Measurements from ENCODE around the gene UBTD2. TPM values are rescaled to one million over a fixed set of nuclear protein-coding genes. Genes with fewer than 3 reads are reported as not detected.

UBTD2 gene
- total and polyA plus RNA-seq, 10 of the 15 experiments (the other 5 are each of a cell fraction or from before 2014, with no cell fraction given) = 7.7 to 30.5 (median 19.4) TPM

DNA sequence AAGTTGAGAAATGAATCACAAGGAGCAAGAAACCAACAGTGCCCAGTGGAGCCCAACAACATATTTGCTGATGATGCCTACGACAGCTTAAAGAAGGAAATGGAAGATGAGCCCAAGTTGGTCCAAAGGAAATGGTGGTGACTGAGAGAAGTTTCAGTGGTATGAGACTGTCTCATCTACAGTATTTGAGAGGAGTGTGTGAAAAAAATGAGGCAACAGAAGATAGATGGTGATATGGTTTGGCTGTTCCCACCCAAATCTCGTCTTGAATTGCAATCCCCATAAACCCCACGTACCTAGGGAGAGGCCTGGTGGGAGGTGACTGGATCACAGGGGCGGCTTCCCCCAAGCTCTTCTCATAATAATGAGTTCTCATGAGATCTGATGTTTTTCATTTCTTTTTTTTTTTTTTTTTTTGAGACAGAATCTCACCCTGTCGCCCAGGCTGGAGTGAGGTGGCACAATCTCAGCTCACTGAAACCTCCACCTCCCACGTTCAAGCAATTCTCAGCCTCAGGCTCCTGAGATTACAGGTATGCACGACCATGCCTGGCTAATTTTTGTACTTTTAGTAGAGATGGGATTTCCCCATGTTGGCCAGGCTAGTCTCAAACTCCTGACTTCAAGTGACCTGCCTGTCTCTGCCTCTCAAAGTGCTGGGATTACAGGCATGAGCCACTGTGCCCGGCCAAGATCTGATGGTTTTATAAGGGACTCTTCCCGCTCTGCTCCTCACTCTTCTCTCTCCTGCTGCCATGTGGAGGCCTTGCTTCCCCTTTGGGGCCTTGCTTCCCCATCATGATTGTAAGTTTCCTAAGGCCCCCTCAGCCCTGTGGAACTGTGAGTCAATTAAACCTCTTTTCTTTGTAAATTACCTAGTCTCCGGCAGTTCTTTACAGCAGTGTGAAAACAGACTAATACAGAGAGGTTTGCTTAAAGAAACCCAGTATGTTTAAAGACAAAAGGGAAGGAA lies 59.4 kb downstream of the UBTD2 start (continued):
- TF ChIP-seq SPI1 (IDR thresholded peaks at IDR 0.05; ENCODE audit: borderline replicate concordance, insufficient read depth, low read depth, low read length) = peak; percentile 42; the same call in 1 of the 2 replicates
- TF ChIP-seq, protein P1, sequence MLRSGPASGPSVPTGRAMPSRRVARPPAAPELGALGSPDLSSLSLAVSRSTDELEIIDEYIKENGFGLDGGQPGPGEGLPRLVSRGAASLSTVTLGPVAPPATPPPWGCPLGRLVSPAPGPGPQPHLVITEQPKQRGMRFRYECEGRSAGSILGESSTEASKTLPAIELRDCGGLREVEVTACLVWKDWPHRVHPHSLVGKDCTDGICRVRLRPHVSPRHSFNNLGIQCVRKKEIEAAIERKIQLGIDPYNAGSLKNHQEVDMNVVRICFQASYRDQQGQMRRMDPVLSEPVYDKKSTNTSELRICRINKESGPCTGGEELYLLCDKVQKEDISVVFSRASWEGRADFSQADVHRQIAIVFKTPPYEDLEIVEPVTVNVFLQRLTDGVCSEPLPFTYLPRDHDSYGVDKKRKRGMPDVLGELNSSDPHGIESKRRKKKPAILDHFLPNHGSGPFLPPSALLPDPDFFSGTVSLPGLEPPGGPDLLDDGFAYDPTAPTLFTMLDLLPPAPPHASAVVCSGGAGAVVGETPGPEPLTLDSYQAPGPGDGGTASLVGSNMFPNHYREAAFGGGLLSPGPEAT (IDR thresholded peaks at IDR 0.05; ENCODE audit: low read depth) = peak; percentile 39; the same call in 1 of the 2 replicates
- no peak for TF ChIP-seq TAF1 (IDR thresholded peaks at IDR 0.05; ENCODE audit: borderline replicate concordance, low read depth, low read length)
- TF ChIP-seq HDAC2 (IDR thresholded peaks at IDR 0.05) = no peak
- peak; percentile 51; the same call in 1 of the 2 replicates for TF ChIP-seq PAX5 (IDR thresholded peaks at IDR 0.05; ENCODE audit: borderline replicate concordance, low read depth, low read length)
- 0 out of 2 replicates have a peak, but pooled peaks have one; percentile 16 for TF ChIP-seq TCF12 (IDR thresholded peaks at IDR 0.05; ENCODE audit: low read depth, low read length)
- TF ChIP-seq RAD51 (IDR thresholded peaks at IDR 0.05) = no peak
- TF ChIP-seq CEBPB (IDR thresholded peaks at IDR 0.05; ENCODE audit: borderline replicate concordance in 1 of 2, low read depth in 2 of 2, low read length in 2 of 2) = peak in 1 of 2 experiments; percentile 23; a peak in 1 of 4 replicates
- TF ChIP-seq, protein P2, sequence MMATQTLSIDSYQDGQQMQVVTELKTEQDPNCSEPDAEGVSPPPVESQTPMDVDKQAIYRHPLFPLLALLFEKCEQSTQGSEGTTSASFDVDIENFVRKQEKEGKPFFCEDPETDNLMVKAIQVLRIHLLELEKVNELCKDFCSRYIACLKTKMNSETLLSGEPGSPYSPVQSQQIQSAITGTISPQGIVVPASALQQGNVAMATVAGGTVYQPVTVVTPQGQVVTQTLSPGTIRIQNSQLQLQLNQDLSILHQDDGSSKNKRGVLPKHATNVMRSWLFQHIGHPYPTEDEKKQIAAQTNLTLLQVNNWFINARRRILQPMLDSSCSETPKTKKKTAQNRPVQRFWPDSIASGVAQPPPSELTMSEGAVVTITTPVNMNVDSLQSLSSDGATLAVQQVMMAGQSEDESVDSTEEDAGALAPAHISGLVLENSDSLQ (IDR thresholded peaks at IDR 0.05) = peak; percentile 34; the same call in 1 of the 2 replicates
- TF ChIP-seq RUNX3 (IDR thresholded peaks at IDR 0.05; ENCODE audit: low read length) = peak; percentile 85
- no peak for TF ChIP-seq KLF5 (IDR thresholded peaks at IDR 0.05; ENCODE audit: partially characterized antibody)
- TF ChIP-seq BHLHE40 (IDR thresholded peaks at IDR 0.05; ENCODE audit: borderline replicate concordance in 1 of 2, low read depth in 2 of 2, low read length in 1 of 2) = peak in 1 of 2 experiments; percentile 29; a peak in 1 of 4 replicates
- no peak for TF ChIP-seq SMC3 (IDR thresholded peaks at IDR 0.05; ENCODE audit: borderline replicate concordance, low read length)
- peak; percentile 50 for TF ChIP-seq JUNB (IDR thresholded peaks at IDR 0.05)
- no peak for TF ChIP-seq POU2F2 (IDR thresholded peaks at IDR 0.05; ENCODE audit: borderline replicate concordance, low read depth, low read length)
- TF ChIP-seq EGR1 (IDR thresholded peaks at IDR 0.05; ENCODE audit: borderline replicate concordance in 1 of 2, low read depth in 2 of 2, low read length in 2 of 2) = peak in 1 of 2 experiments; percentile 40; a peak in 1 of 3 replicates
- no peak for TF ChIP-seq TBL1XR1 (IDR thresholded peaks at IDR 0.05; ENCODE audit: low read depth, low read length)
- peak; percentile 62 for TF ChIP-seq ZNF384 (IDR thresholded peaks at IDR 0.05; ENCODE audit: borderline replicate concordance, low read depth, low read length)
- TF ChIP-seq CBFB (IDR thresholded peaks at IDR 0.05; ENCODE audit: low read depth) = no peak
- TF ChIP-seq MEF2A (IDR thresholded peaks at IDR 0.05; ENCODE audit: insufficient read depth, low read depth, low read length) = 0 out of 2 replicates have a peak, but pooled peaks have one; percentile 34
- peak; percentile 49; the same call in 1 of the 2 replicates for TF ChIP-seq CREM (IDR thresholded peaks at IDR 0.05; ENCODE audit: low read depth)
- TF ChIP-seq RFX5 (IDR thresholded peaks at IDR 0.05; ENCODE audit: low read depth, low read length) = no peak
- TF ChIP-seq RAD21 (IDR thresholded peaks at IDR 0.05; ENCODE audit: insufficient read depth, low read depth, low read length) = no peak
- peak in 1 of 2 experiments; percentile 88; a peak in 2 of 4 replicates for TF ChIP-seq ETV6 (conservative IDR thresholded peaks at IDR 0.05 in 1 of 2, IDR thresholded peaks at IDR 0.05 in 1 of 2; ENCODE audit: borderline replicate concordance in 1 of 2, low read depth in 1 of 2)
- TF ChIP-seq FOXM1 (IDR thresholded peaks at IDR 0.05; ENCODE audit: low read depth, low read length) = peak; percentile 82
- TF ChIP-seq RB1 (IDR thresholded peaks at IDR 0.05; ENCODE audit: borderline replicate concordance) = no peak
- 0 out of 2 replicates have a peak, but pooled peaks have one; percentile 15 for TF ChIP-seq BCL11A (IDR thresholded peaks at IDR 0.05; ENCODE audit: low read depth, low read length)
- no peak for TF ChIP-seq SP1 (IDR thresholded peaks at IDR 0.05; ENCODE audit: low read depth, low read length)
